GM18498 (cell line): ENCODE data around the gene STOML2.

Source experiments
- ATAC-seq: cut with Tn5 transposase; IDR thresholded peaks from one replicate; pipeline ENCODE4 v1.9.1; 2021; ENCODE audit warnings: mild to moderate bottlenecking, moderate library complexity; ENCODE audit not compliant: unreplicated experiment

The STOML2 gene

GRCh38 chr9:35073279-35073612, 29.7 kb downstream of the STOML2 start:
- no peak for ATAC-seq

- peak; percentile 84 for ATAC-seq
These were observed 30.3 kb downstream of the STOML2 start, which contains the start of gene VCP for GRCh38 chr9:35072461-35073278. Gene VCP, minus strand, starts transcription at chr9:35072625. Its CDS starts 272 bp downstream, at chr9:35072353.

- ATAC-seq: peak; percentile 56
These were observed 31.0 kb downstream of the STOML2 start for GRCh38 chr9:35071814-35072460.

GRCh38 chr9:35070823-35071813, 31.8 kb downstream of the STOML2 start:
- no peak for ATAC-seq

DNA sequence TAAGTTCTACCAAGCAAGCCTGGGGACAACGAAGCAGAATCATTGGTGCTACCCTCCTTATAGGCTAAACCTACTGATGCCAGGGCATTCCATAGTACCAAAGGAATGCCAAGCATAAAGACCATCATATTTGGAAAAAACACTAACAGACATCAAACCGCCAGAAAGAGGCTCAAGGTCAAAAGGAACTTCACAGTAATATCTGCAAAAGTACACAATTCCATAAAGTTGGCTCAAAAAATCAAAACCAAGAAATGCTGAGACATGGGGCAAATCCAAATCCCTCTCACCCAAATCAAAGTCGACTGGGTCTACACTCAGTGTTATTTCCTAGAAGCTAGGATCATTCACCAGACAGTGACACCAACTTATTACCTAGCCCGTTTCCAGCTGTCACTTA, 33.9 kb downstream of the STOML2 start:
- no peak for ATAC-seq

GRCh38 chr9:35067056-35067455, 35.9 kb downstream of the STOML2 start:
- ATAC-seq: no peak

GRCh38 chr9:35060548-35061207, 42.3 kb downstream of the STOML2 start:
- ATAC-seq: no peak

DNA sequence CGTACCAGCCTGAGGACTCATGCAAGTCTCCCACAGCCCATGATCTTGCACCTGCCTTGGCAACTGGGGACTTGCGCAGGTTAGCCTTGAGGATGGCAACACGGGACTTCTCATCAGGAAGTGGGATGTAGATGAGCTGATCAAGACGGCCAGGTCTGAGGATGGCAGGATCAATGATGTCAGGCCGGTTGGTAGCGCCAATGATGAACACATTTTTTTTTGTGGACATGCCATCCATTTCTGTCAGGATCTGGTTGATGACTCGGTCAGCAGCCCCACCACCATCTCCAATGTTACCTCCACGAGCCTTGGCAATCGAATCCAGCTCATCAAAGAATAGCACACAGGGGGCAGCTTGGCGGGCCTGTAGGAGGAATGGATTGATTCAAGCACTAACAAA, 43.5 kb downstream of the STOML2 start:
- no peak for ATAC-seq

DNA sequence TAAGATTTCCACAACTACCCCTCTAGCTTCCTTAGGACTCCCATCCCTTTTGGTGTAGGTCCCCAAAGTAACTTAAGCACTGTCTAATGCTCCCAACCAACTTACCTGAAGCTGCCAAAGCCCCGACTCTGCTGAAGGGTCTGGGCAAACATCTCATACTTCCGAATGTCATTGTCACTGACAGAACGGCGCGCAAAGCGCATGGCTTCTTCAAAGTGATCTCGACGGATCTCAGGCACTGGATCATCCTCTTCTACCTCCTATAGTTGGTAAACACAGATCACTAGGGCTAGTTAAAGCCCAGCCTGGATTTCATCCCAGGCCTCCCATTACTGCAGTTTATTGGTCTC, 45.7 kb downstream of the STOML2 start:
- no peak for ATAC-seq

- ATAC-seq: no peak
These were observed 46.2 kb downstream of the STOML2 start for GRCh38 chr9:35056571-35057270.

- ATAC-seq: no peak
These were observed 47.9 kb downstream of the STOML2 start for GRCh38 chr9:35054871-35055644.

DNA sequence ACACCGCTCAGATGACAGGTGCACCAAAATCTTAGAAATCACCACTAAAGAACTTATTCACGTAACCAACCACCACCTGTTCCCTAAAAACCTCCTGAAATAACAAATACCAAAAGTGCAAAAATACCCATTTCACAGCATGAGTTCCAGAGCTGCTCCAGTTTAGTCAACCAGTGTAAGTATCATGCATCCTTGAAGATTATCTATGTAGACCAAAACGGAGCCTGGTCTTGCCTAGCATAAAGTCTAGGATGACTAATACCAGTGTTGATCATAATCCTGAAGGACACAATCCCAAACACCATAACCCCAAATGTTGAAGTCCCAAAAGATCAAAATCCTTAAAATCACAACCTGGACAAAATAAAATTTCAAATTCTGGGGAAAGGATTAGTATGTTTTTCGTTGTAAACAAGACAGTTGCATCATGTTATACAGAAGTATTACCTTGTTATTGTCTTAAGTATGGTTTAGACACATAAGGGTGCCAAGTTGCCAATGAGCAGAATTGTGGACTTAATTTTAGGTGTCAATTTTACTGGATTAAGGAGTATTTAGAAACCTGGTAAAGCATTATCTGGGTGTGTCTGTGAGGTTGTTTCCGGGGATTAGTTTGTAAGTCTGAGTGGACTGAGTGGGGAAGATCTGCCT, 48.6 kb downstream of the STOML2 start:
- ATAC-seq: no peak

- ATAC-seq: peak; percentile 66
These were observed 51.6 kb downstream of the STOML2 start for GRCh38 chr9:35051069-35051967.
